GM19023 (cell line): ENCODE measurements around the gene LINGO3.

Experiments used
- ATAC-seq: cut with Tn5 transposase; IDR thresholded peaks from one replicate; pipeline ENCODE4 v1.9.1; 2021; ENCODE audit warnings: mild to moderate bottlenecking, moderate library complexity; ENCODE audit not compliant: unreplicated experiment

The LINGO3 gene

GRCh38 chr19:2340496-2341243 lies 32.7 kb upstream of the LINGO3 start:
- ATAC-seq: no peak

GRCh38 chr19:2339644-2340310 lies 31.8 kb upstream of the LINGO3 start:
- ATAC-seq: no peak

DNA sequence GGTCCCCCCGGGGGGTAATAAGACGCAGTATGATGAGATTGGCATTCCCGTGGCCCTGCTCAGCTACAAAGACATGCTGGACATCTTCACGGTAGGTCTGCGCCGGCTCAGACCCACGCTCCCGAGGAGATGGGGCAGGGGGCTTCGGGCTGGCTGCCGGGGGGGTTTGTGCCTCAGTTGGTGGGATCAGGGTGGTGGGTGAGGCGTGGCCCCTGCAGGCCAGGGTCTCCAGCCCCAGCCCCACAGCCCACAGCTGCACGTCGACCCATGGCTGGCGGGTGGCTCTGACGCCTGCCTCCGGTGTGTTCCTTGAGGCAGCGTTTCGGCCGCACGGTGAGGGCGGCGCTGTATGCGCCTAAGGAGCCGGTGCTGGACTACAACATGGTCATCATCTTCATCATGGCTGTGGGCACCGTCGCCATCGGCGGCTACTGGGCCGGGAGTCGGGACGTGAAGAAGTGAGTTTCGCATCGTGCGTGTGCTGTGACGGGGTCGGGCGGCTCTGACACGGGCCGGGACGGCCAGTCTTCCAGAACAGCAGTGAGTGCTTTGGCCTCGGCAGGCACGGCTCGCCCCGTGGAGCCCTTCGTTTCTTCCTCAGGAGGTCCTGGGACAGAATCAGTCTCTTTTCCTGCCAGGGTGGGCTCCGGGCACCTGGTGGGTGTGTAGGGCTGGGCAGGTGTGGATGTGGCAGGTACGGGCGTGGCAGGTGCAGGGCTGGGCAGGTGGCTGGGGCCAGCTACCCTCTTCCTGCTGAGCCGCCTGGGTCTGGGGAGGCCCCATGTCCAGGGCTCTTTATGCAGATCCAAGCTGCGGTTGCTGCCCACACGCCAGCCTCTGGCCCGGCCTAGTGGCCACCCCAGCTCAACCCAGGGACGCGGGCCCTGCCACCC lies 31.0 kb upstream of the LINGO3 start:
- no peak for ATAC-seq

DNA sequence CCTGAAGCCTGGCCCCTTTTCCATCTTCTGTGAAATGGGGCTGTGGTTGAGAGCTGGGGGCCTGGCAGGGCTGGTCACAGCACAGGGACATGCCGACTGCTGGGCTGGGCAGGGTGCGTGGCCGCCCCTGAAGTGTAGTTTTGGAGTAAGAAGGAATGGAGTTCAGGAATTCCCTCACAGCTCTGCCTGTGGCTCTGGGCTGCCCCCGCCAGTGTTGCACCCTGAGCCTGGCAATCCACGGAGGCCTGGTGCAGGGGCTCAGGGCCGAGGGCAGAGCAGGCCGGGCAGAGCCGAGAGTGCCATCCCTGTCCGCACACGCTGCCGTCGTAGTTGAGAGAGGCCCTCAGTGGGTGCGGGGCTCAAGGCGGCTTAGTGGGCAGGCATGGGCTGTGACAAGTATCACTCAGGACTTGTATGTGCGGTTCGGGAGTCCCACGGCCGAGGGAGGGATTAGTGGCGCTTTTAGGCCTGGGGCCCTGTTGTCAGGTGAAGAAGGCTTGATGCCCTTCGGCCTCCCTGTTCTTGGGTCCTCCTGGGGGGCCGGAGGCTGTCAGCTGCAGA lies 30.2 kb upstream of the LINGO3 start:
- ATAC-seq: no peak

GRCh38 chr19:2337329-2337707 lies 29.4 kb upstream of the LINGO3 start:
- no peak for ATAC-seq

- no peak for ATAC-seq
Measured at GRCh38 chr19:2336528-2337328, 28.8 kb upstream of the LINGO3 start.

- no peak for ATAC-seq
Measured at GRCh38 chr19:2335848-2336247, 27.9 kb upstream of the LINGO3 start.

DNA sequence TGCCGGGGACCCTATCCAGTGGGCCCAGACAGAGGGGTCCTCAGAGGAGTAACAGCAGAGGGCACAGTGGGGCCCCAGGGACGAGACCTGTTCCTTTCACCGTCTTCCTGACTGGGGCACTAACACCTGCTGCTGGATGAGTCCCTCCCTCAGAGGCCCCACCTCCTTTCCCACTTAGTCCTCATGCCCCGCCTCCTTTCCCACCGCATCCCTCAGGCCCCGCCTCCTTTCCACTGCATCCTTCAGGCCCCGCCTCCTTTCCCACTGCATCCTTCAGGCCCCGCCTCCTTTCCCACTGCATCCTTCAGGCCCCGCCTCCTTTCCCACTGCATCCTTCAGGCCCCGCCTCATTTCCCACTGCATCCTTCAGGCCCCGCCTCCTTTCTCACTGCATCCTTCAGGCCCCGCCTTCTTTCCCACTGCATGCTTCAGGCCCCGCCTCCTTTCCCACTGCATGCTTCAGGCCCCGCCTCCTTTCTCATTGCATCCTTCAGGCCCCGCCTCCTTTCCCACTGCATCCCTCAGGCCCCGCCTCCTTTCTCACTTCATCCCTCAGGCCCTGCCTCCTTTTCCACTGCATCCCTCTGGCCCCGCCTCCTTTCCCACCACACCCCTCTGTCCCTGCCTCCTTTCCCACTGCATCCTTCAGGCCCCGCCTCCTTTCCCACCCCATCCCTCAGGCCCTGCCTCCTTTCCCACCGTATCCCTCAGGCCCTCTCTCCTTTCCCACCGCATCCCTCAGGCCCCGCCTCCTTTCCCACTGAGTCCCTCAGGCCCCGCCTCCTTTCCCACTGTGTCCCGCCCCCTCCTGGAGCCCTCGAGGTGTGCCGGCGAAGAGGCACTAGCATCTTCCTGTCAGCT lies 27.3 kb upstream of the LINGO3 start:
- ATAC-seq: no peak

DNA sequence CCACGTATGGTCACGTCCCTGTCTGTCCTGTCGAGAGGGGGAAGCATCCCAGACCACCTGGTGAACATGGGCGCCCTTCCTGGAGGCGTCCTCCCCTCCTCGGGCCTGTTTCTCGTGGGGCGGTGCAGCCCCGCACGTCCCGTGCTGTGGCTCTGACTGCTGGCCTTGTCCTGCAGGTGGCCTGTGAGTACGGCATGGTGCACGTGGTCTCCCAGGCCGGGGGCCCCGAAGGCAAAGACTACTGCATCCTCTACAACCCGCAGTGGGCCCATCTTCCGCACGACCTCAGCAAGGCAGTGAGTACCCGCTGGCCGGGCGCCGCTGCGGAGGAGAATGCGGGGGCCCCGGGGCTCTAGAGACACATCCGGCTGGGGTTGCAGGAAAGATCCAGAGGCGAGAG lies 26.5 kb upstream of the LINGO3 start:
- ATAC-seq: no peak

GRCh38 chr19:2333807-2334211 lies 25.9 kb upstream of the LINGO3 start:
- no peak for ATAC-seq

- no peak for ATAC-seq
Measured at GRCh38 chr19:2333027-2333806, 25.3 kb upstream of the LINGO3 start.

DNA sequence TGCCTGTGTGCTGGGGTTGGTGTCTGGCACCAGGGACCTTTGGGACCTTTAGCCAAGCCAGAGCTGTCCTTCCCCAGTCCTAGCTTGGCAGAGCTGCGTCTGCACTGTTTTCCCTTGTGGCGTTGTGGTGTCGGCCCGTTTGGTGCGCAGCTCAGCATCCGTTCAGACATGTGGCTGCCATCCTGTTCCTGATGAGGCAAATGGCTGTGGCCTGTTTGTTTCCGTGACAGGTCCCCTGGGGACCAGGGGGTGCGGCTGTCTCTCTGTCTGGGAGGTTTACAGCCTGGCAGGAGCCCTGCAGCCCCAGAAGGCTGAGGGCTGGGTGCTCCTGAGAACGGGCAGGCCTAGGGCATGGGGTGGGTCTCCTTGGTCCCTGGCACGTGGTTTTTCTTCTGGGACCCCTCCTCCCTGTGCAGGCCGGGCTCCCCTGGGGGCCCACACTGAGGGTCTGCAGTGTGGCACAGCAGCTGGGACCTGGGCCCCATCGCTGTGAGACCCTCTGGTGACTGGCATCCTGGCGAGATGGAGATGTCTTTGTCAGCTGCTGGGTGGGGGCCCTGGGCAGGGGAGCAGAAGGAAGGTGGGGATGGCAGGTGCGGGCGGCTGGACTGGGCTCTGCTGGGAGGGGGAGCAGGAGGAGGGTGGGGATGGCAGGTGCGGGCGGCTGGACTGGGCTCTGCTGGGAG lies 24.5 kb upstream of the LINGO3 start:
- no peak for ATAC-seq

DNA sequence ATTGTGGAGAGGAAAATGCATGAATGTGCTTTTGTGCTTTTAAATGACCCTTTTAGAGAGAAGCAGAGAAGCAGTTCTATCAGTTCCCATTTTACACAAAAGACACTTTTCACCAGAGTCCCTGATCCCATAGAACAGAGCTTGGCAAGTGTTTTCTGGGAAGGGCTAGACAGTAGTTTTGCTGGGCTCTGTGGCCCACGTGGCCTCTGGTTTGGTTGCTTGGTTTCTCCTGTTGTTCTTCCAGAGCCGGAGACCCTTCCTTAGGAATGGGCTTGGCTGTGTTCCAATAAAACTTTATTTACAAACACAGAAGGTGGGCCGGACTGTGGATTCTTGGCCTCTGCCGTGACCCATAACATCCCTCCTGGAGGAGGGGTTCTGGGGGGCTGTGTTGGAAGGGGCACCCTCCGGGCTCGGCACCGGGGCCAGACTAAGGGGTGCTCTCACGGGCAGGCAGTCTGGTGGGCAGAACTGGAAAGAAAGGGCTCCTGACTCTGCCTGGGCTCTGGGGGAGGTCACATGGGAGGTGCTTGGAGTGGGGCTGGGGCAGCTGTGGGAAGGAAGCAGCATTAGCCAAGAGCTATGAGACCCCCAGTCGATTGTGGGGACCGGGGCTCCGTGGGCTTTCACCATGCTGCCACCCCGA lies 23.8 kb upstream of the LINGO3 start:
- no peak for ATAC-seq

DNA sequence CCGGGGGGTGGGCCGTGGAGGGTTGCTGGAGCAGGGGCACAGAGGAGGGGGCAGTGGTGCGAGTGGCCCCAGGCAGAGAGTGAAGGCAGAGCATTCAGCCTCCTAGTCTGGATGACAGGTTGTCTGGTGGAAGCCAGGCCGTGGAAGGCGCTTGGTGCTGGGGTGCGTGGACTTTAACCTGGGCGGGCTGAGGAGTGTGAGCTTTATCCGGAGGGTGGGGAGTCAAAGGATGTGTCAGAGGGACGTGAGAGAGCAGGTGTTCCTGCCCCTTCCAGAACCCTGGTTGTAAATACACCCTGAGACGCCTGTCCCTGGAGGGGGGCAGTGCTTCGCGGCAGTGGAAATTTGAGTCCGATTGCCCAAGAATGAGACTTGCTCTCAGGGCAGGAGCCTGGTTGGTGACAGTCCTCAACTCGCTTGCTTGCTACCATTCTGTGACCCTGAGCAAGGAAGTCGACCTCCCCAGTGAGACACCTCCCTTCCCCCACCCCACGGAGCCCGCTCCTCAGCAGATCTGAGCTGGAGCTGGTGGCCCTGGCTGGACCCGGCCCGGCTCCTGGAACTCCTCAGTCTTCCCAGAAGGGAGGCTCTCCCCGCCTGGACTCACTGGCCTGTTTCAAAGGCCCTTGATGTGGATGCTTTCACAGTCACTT lies 22.8 kb upstream of the LINGO3 start:
- ATAC-seq: no peak

- no peak for ATAC-seq
Measured at GRCh38 chr19:2330255-2330631, 22.3 kb upstream of the LINGO3 start.

GRCh38 chr19:2329501-2329916 lies 21.6 kb upstream of the LINGO3 start:
- ATAC-seq: no peak

GRCh38 chr19:2329149-2329478 lies 21.2 kb upstream of the LINGO3 start:
- ATAC-seq: peak; percentile 3
